ENCODE measurements around the gene ZNF628.

DNA sequence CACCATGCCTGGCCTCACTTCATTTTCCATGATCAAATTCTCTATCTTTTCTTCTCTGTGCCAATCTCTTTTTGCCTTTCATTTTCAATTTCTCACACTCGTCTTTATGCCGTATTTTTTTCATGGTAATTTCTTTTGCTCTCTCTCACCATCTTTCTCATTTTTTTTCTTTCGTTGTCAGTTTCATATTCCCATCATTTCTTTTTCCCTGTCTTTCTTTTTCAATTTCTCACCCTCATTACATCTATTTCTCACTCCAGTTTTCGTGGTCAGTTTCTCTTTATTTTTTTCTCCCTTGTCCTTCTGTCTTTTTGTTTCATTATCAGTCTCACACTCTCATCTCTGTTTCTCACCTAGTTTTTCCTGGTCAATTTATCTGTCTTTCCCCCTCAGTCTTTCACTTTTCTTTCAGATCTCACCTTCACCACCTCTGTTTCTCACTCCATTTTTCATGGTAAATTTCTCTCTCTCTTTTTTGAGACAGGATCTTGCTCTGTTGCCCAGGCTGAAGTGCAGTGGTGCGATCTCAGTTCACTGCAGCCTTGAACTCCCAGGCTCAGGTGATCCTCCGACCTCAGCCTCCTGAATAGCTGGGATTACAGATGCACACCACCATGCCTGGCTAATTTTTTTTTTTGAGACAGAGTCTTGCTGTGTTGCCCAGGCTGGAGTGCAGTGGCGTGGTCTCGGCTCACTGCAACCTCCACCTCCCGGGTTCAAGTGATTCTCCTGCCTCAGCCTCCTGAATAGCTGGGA is 26.0 kb downstream of the ZNF628 start:
- TF ChIP-seq, protein P1, sequence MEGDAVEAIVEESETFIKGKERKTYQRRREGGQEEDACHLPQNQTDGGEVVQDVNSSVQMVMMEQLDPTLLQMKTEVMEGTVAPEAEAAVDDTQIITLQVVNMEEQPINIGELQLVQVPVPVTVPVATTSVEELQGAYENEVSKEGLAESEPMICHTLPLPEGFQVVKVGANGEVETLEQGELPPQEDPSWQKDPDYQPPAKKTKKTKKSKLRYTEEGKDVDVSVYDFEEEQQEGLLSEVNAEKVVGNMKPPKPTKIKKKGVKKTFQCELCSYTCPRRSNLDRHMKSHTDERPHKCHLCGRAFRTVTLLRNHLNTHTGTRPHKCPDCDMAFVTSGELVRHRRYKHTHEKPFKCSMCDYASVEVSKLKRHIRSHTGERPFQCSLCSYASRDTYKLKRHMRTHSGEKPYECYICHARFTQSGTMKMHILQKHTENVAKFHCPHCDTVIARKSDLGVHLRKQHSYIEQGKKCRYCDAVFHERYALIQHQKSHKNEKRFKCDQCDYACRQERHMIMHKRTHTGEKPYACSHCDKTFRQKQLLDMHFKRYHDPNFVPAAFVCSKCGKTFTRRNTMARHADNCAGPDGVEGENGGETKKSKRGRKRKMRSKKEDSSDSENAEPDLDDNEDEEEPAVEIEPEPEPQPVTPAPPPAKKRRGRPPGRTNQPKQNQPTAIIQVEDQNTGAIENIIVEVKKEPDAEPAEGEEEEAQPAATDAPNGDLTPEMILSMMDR (IDR thresholded peaks at IDR 0.05), result no peak
- no peak for TF ChIP-seq POLR2AphosphoS5 (IDR thresholded peaks at IDR 0.05)
